Measurements from ENCODE around the gene LDLRAD4.

The LDLRAD4 gene

DNA sequence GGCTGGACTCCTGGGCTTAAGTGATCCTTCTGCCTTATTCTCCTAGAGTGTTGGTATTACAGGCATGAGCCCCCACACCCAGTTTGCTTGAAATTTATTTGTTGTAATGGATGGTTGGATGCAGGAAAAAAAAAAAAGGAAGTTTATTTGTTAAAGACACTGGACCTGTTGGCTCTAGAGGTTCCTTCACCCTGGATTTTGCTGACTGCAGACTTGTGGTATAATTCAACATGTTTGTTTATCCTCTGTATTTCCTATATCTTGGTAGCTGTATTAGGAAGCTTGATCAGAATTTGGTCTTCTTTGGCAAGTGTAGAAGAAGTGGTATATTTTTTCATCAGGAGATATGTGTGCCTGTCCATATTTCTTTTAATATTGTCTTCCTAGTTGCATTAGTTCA, 138.7 kb downstream of the LDLRAD4 start:
- H3K27me3 ChIP-seq (ENCODE audit: control insufficient read depth, insufficient read depth, low read length) = no peaks in the 10 kb centered on the region
- no peak overlapping the region for H3K9ac ChIP-seq (ENCODE audit: low read length)
- no peak overlapping the region for H3K4me3 ChIP-seq (ENCODE audit: low read depth, low read length)
- no peaks in the 10 kb centered on the region for H3K36me3 ChIP-seq (ENCODE audit: control insufficient read depth, insufficient read depth, low read length)
- H3K9me3 ChIP-seq (ENCODE audit: control insufficient read depth, insufficient read depth, low read depth, low read length) = no peaks in the 10 kb centered on the region
- H3K4me1 ChIP-seq (ENCODE audit: control insufficient read depth, insufficient read depth, low read length) = no peaks in the 10 kb centered on the region
- no peak overlapping the region for H3K27ac ChIP-seq (ENCODE audit: low read depth, low read length)

DNA sequence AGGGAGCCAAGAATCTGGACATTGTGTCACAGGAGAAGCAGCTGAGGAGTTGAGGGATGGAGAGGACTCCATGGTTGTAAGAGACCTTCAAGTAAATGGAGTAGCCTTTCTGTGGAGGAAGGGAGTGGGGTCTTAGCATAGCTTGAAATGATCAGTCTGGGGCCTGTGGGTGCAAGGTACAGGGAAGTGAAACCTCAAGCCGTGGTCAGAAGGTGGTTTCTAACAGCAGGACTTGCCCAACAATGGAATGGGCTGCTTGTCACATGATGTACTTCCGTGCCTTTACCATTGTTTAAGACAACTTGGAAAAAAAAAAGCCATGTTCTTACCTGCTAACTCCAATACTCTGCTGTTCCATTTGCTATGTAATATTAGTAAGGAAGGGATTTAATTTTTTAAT, 140.7 kb downstream of the LDLRAD4 start:
- no peaks in the 10 kb centered on the region for H3K27me3 ChIP-seq (ENCODE audit: control insufficient read depth, insufficient read depth, low read length)
- H3K36me3 ChIP-seq (ENCODE audit: control insufficient read depth, insufficient read depth, low read length) = no peaks in the 10 kb centered on the region

DNA sequence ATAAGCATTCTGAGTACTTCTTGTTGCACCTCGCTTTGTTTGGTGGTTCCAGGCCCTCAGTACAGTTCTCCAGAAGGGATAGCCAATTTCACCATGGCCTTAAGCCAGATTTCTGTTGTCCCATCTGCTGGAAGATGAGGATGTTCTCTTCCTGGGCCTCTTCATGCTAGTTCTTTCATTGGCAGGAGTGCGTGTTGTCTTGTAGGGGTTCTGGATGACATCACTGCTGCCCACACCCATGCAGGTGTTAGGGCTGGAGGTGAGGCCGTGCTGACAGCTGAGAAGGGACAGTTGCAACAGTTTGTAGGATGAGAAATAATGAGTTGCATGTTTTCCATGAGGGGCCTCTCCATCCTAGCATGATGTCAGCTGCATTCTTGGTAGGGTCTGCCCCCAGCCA, 142.9 kb downstream of the LDLRAD4 start:
- Histone ChIP-seq H3K4me1 (ENCODE audit: control insufficient read depth, insufficient read depth, low read length) (peaks cover 7% of the 10 kb centered on the region; the same call in 1 of the 2 replicates), H3K9me3 (ENCODE audit: control insufficient read depth, insufficient read depth, low read depth, low read length) (no peaks in the 10 kb centered on the region), H3K9ac (ENCODE audit: low read length) (no peak overlapping the region), H3K27me3 (ENCODE audit: control insufficient read depth, insufficient read depth, low read length) (no peaks in the 10 kb centered on the region), H3K4me3 (ENCODE audit: low read depth, low read length) (no peak overlapping the region), H3K36me3 (ENCODE audit: control insufficient read depth, insufficient read depth, low read length) (no peaks in the 10 kb centered on the region), H3K27ac (ENCODE audit: low read depth, low read length) (no peak overlapping the region)

More for the DNA sequence above, 140.7 kb downstream of the LDLRAD4 start:
- no peaks in the 10 kb centered on the region for H3K4me1 ChIP-seq (ENCODE audit: control insufficient read depth, insufficient read depth, low read length)
- H3K9ac ChIP-seq (ENCODE audit: low read length) = no peak overlapping the region
- H3K4me3 ChIP-seq (ENCODE audit: low read depth, low read length) = no peak overlapping the region
- H3K27ac ChIP-seq (ENCODE audit: low read depth, low read length) = no peak overlapping the region
- no peaks in the 10 kb centered on the region for H3K9me3 ChIP-seq (ENCODE audit: control insufficient read depth, insufficient read depth, low read depth, low read length)

DNA sequence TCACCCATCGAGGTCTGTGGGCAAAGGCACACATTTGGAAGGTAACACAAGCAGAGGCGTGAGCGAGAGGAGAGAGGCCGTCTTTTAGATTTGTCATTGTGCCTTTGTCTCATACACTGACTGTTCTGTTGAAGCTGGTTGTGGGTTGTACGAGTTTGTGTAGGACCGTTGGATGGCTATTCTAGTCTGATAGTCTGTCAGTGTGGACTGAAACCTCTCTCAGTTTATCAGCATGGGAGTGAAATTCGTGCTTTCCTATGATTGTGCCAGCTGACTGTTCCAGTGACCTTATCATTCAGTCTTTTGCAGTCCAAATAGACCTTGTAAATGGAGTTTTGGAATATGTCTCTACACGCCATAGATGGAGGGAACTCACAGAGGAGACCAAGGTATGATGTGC, 143.5 kb downstream of the LDLRAD4 start:
- Histone ChIP-seq H3K27me3 (ENCODE audit: control insufficient read depth, insufficient read depth, low read length) (no peaks in the 10 kb centered on the region), H3K27ac (ENCODE audit: low read depth, low read length) (no peak overlapping the region), H3K36me3 (ENCODE audit: control insufficient read depth, insufficient read depth, low read length) (no peaks in the 10 kb centered on the region), H3K9me3 (ENCODE audit: control insufficient read depth, insufficient read depth, low read depth, low read length) (no peaks in the 10 kb centered on the region), H3K9ac (ENCODE audit: low read length) (no peak overlapping the region), H3K4me1 (ENCODE audit: control insufficient read depth, insufficient read depth, low read length) (peaks cover 7% of the 10 kb centered on the region; the same call in 1 of the 2 replicates), H3K4me3 (ENCODE audit: low read depth, low read length) (no peak overlapping the region)

DNA sequence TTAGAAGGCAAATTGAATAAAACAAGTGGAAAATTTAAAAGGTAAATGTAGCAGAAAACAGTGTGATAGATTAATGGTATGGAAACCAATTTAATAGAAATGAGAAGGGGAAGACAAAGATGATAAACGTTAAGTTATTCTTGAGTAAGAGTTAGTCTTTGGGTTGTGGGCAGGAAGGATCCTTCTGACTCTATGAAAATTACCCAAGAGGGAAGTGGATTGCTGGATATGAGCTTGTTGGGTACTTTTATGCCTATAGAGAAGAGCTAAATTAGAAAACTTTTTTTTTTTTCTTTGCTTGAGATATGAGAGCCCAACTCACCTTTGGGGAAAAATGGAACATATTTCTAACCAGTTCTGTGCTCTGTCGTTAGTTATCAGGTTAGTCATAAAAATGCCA, 144.0 kb downstream of the LDLRAD4 start:
- Histone ChIP-seq H3K27me3 (ENCODE audit: control insufficient read depth, insufficient read depth, low read length) (no peaks in the 10 kb centered on the region), H3K4me1 (ENCODE audit: control insufficient read depth, insufficient read depth, low read length) (peaks cover 7% of the 10 kb centered on the region; the same call in 1 of the 2 replicates), H3K9me3 (ENCODE audit: control insufficient read depth, insufficient read depth, low read depth, low read length) (no peaks in the 10 kb centered on the region), H3K27ac (ENCODE audit: low read depth, low read length) (no peak overlapping the region), H3K4me3 (ENCODE audit: low read depth, low read length) (no peak overlapping the region), H3K36me3 (ENCODE audit: control insufficient read depth, insufficient read depth, low read length) (no peaks in the 10 kb centered on the region), H3K9ac (ENCODE audit: low read length) (no peak overlapping the region)

DNA sequence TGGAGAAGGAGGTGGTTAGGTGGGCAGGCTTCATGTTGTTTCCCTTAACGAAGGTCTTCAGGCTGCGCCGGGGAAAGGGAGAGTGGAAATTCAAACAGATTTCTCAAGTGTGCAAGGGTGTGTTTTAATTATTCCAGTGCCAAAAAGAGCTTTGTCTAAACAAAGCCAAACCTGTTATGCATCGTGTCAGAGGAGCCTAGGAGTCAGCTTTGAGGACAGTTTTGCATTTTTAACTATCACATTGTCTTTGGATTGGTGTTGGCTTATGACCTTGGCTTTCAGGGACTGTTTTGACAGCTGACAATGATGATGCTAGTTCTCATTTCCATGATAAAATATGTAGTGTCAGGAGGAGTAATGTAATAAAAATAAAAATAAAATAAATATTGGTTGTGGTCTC, 144.8 kb downstream of the LDLRAD4 start:
- Histone ChIP-seq H3K9me3 (ENCODE audit: control insufficient read depth, insufficient read depth, low read depth, low read length) (no peaks in the 10 kb centered on the region), H3K27me3 (ENCODE audit: control insufficient read depth, insufficient read depth, low read length) (no peaks in the 10 kb centered on the region), H3K9ac (ENCODE audit: low read length) (no peak overlapping the region), H3K36me3 (ENCODE audit: control insufficient read depth, insufficient read depth, low read length) (no peaks in the 10 kb centered on the region), H3K4me3 (ENCODE audit: low read depth, low read length) (no peak overlapping the region), H3K27ac (ENCODE audit: low read depth, low read length) (no peak overlapping the region), H3K4me1 (ENCODE audit: control insufficient read depth, insufficient read depth, low read length) (peaks cover 7% of the 10 kb centered on the region; the same call in 1 of the 2 replicates)

DNA sequence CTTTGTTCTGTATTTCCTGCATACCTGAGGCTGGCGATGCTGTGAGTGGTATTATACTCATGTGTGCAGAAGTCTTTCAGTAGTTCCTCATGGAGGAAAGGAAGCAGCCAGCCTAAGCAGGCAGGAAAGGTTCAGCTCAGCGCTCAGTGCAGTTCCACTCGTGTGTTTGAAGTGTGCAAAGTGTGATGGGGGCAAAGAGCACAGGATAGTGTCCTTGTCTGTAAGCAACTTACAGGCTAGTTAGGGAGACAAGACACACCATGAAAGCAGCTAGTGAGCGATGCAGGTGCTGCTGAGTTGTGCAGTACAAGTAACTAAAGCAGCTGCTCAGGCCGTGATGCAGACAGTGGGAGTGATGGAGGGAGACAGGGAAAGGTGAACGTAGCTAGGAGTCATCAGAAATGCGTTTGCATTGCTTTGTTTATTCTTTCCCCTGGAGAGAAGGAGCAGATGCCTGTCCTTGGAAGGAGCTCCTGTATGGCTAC, 146.2 kb downstream of the LDLRAD4 start:
- no peaks in the 10 kb centered on the region for H3K27me3 ChIP-seq (ENCODE audit: control insufficient read depth, insufficient read depth, low read length)
- peaks cover 7% of the 10 kb centered on the region; the same call in 1 of the 2 replicates for H3K4me1 ChIP-seq (ENCODE audit: control insufficient read depth, insufficient read depth, low read length)
- no peak overlapping the region for H3K4me3 ChIP-seq (ENCODE audit: low read depth, low read length)
- H3K27ac ChIP-seq (ENCODE audit: low read depth, low read length) = no peak overlapping the region
- H3K9ac ChIP-seq (ENCODE audit: low read length) = no peak overlapping the region
- no peaks in the 10 kb centered on the region for H3K36me3 ChIP-seq (ENCODE audit: control insufficient read depth, insufficient read depth, low read length)
- no peaks in the 10 kb centered on the region for H3K9me3 ChIP-seq (ENCODE audit: control insufficient read depth, insufficient read depth, low read depth, low read length)

DNA sequence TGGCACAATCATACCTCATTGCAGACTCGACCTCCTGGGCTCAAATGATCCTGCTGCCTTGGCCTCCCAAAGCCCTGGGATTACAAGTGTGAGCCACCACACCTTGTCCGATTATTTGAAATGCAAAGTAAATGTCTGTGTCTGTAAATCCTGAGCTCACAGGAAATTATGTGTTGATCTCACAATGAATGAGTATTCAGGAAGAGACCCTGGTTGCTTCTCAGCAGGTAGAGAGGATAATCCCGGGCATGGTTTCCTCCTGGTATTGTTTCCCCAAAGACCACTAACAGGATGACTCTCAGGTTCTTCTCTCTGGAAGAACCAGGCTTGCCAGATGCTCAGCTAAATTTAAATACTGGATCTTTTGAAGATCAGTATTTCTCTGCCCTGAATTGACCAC, 147.6 kb downstream of the LDLRAD4 start:
- H3K9ac ChIP-seq (ENCODE audit: low read length) = no peak overlapping the region
- peaks cover 7% of the 10 kb centered on the region; the same call in 1 of the 2 replicates for H3K4me1 ChIP-seq (ENCODE audit: control insufficient read depth, insufficient read depth, low read length)
- H3K4me3 ChIP-seq (ENCODE audit: low read depth, low read length) = no peak overlapping the region
- no peaks in the 10 kb centered on the region for H3K9me3 ChIP-seq (ENCODE audit: control insufficient read depth, insufficient read depth, low read depth, low read length)
- no peaks in the 10 kb centered on the region for H3K27me3 ChIP-seq (ENCODE audit: control insufficient read depth, insufficient read depth, low read length)
- H3K36me3 ChIP-seq (ENCODE audit: control insufficient read depth, insufficient read depth, low read length) = no peaks in the 10 kb centered on the region
- H3K27ac ChIP-seq (ENCODE audit: low read depth, low read length) = no peak overlapping the region; the same call in 1 of the 2 replicates

DNA sequence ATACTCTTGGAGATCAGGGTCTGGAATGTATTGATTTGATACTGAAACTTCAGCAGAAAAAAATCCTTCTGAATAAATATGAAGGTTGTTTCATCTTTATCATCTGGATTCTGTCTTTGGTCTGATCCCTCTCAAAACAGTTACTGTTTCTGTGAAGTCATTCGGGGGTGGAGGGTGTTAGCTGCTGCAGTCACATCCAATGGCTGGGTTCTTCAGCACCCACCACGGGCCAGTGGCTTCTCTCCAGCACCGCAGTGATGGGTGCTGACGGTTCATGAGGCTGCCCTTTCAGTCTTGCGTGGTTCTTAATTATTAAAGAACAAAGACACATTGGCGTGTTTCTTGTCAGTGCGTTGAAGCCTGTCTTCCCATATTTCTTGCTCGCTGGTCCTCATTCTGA, 148.0 kb downstream of the LDLRAD4 start:
- Histone ChIP-seq H3K9ac (ENCODE audit: low read length) (no peak overlapping the region), H3K4me1 (ENCODE audit: control insufficient read depth, insufficient read depth, low read length) (peaks cover 7% of the 10 kb centered on the region; the same call in 1 of the 2 replicates), H3K27me3 (ENCODE audit: control insufficient read depth, insufficient read depth, low read length) (no peaks in the 10 kb centered on the region)

DNA sequence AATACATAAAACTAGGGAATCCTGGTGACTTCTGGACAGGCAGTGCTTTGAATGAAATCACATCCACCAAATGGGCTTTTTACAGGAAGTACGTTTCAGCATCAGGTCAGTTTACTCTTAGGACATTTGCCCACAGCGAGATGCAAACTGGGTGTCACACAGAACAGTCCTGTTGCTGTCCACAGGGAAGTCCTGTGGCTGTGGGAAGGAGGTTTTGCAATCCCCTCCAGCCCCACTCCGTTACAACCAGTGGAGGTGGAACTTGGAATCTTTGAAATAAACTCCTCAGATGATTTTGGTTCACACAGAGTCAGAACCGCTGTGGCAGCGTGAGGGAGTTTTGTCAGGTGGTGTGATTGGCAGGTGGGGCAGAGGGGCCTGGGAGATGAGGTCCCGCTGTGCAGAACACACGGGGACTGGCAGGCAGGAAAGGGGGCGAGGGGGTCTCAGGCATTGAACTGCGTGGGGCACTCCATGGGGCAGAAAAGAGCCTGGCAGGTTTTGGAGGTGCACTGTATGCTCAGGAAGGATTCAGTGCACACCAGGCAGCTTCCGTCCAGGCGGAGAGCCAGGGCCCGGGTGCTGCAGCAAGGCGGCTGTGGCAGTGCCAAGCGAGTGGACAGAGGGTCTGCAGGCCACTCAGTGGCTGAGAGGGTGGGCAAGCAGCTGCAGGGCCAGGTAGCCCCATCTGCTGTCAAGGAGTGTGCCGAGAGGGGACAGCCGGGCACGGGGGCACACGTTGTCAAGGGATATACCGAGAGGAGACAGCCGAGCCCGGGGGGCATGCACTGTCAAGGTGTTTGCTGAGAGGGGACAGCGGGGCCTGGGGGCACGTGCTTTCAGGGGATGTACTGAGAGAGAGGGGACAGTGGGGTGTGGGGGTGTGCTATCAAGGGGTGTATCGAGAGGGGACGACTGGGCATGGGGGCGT, 148.7 kb downstream of the LDLRAD4 start:
- Histone ChIP-seq H3K9ac (ENCODE audit: low read length) (no peak overlapping the region), H3K27me3 (ENCODE audit: control insufficient read depth, insufficient read depth, low read length) (no peaks in the 10 kb centered on the region), H3K36me3 (ENCODE audit: control insufficient read depth, insufficient read depth, low read length) (no peaks in the 10 kb centered on the region), H3K4me3 (ENCODE audit: low read depth, low read length) (no peak overlapping the region), H3K9me3 (ENCODE audit: control insufficient read depth, insufficient read depth, low read depth, low read length) (no peaks in the 10 kb centered on the region), H3K27ac (ENCODE audit: low read depth, low read length) (no peak overlapping the region), H3K4me1 (ENCODE audit: control insufficient read depth, insufficient read depth, low read length) (peaks cover 7% of the 10 kb centered on the region; the same call in 1 of the 2 replicates)

More for the DNA sequence above, 148.0 kb downstream of the LDLRAD4 start:
- Histone ChIP-seq H3K9me3 (ENCODE audit: control insufficient read depth, insufficient read depth, low read depth, low read length) (no peaks in the 10 kb centered on the region), H3K36me3 (ENCODE audit: control insufficient read depth, insufficient read depth, low read length) (no peaks in the 10 kb centered on the region), H3K27ac (ENCODE audit: low read depth, low read length) (no peak overlapping the region; the same call in 1 of the 2 replicates), H3K4me3 (ENCODE audit: low read depth, low read length) (no peak overlapping the region)

DNA sequence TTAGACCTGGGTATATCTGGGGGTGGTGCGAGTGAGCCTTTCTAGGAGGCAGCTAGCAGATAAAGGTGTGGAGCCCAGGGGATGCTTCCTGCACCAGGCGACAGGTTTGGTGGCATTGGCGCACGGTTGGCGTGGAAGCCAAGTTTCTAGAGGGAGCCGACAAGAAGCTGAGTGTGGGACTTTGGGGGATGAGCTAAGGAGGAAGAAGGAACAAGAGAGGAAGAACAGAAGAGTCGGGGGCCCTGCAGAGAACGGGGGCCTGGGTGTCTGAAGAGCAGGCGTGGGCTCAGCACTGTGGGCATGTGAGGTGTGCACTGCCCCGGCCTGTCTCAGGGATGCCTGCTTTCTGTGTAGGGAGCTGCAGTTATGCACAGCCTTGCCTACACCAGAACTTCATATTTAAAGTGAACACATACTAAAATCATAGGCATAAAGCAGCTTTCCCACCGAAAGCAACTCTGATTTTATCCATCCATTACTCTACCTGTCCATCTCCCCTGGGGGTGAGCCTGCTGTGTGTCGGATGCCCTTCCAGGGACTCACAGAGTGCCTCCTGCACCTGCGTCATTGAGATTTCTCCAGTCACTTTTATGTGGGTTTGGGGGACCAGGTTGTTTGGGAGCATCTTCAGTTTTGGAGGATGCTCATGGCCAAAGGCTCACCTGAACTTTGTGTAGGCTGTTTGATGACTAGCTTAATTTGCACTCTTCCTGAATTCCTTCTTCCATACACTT, 149.7 kb downstream of the LDLRAD4 start:
- Histone ChIP-seq H3K27ac (ENCODE audit: low read depth, low read length) (no peak overlapping the region), H3K27me3 (ENCODE audit: control insufficient read depth, insufficient read depth, low read length) (no peaks in the 10 kb centered on the region), H3K4me1 (ENCODE audit: control insufficient read depth, insufficient read depth, low read length) (peaks cover 7% of the 10 kb centered on the region; the same call in 1 of the 2 replicates), H3K9ac (ENCODE audit: low read length) (no peak overlapping the region), H3K36me3 (ENCODE audit: control insufficient read depth, insufficient read depth, low read length) (no peaks in the 10 kb centered on the region), H3K9me3 (ENCODE audit: control insufficient read depth, insufficient read depth, low read depth, low read length) (no peaks in the 10 kb centered on the region), H3K4me3 (ENCODE audit: low read depth, low read length) (no peak overlapping the region)

Measured in HUES6 (cell line).